ENCODE data around the gene MAP7D2. TPM values are rescaled to one million over a fixed set of nuclear protein-coding genes. Genes with fewer than 3 reads are reported as not detected.

MAP7D2 gene
- total RNA-seq, 1 experiment from 2014 or later, result 0.11 TPM

GRCh38 chrX:19958552-19959486 is 157.9 kb downstream of the MAP7D2 start:
- H3K4me1 ChIP-seq (replicated peaks), result no peaks in the 10 kb centered on the region
- H3K36me3 ChIP-seq, result no peaks in the 10 kb centered on the region
- no peaks in the 10 kb centered on the region for H3K27me3 ChIP-seq (replicated peaks)
- no peak overlapping the region for H3K4me3 ChIP-seq
- DNase-seq (ENCODE audit: low read depth in 1 of 2, low spot score in 2 of 2), result no peak
- no peaks in the 10 kb centered on the region for H3K9me3 ChIP-seq (replicated peaks)
- H3K27ac ChIP-seq, result no peak overlapping the region

- H3K9me3 ChIP-seq (replicated peaks), result no peaks in the 10 kb centered on the region
- no peaks in the 10 kb centered on the region for H3K4me1 ChIP-seq (replicated peaks)
- no peak overlapping the region for H3K27ac ChIP-seq
- H3K27me3 ChIP-seq (replicated peaks), result no peaks in the 10 kb centered on the region
- no peak for DNase-seq (ENCODE audit: low read depth in 1 of 2, low spot score in 2 of 2)
- H3K36me3 ChIP-seq, result no peaks in the 10 kb centered on the region
- H3K4me3 ChIP-seq, result no peak overlapping the region
Observed at GRCh38 chrX:19956923-19957322, 159.8 kb downstream of the MAP7D2 start.

Other genes with a start within 250 kb of the MAP7D2 start
- 18.0 and 20.4 TPM in 2 replicates for gene SH3KBP1, start 229.3 kb downstream of the MAP7D2 start, total RNA-seq (2014; rRNA removed; shearing (Covaris generic))
- 2.1 and 3.9 TPM in 2 replicates for gene BCLAF3, start 125.8 kb downstream of the MAP7D2 start, total RNA-seq (2014; rRNA removed; shearing (Covaris generic))
- 58.9 and 64.9 TPM in 2 replicates for gene EIF1AX, start 24.9 kb upstream of the MAP7D2 start, total RNA-seq (2014; rRNA removed; shearing (Covaris generic))
- 43.8 and 44.0 TPM in 2 replicates for gene RPS6KA3, start 150.0 kb upstream of the MAP7D2 start, total RNA-seq (2014; rRNA removed; shearing (Covaris generic))

All from SJSA1 (cell line).